ENCODE results near the gene MYH14. TPM values are rescaled to one million over a fixed set of nuclear protein-coding genes. Genes with fewer than 3 reads are reported as not detected.

MYH14 gene
- total RNA-seq, 1 experiment from 2014 or later, result not detected

DNA sequence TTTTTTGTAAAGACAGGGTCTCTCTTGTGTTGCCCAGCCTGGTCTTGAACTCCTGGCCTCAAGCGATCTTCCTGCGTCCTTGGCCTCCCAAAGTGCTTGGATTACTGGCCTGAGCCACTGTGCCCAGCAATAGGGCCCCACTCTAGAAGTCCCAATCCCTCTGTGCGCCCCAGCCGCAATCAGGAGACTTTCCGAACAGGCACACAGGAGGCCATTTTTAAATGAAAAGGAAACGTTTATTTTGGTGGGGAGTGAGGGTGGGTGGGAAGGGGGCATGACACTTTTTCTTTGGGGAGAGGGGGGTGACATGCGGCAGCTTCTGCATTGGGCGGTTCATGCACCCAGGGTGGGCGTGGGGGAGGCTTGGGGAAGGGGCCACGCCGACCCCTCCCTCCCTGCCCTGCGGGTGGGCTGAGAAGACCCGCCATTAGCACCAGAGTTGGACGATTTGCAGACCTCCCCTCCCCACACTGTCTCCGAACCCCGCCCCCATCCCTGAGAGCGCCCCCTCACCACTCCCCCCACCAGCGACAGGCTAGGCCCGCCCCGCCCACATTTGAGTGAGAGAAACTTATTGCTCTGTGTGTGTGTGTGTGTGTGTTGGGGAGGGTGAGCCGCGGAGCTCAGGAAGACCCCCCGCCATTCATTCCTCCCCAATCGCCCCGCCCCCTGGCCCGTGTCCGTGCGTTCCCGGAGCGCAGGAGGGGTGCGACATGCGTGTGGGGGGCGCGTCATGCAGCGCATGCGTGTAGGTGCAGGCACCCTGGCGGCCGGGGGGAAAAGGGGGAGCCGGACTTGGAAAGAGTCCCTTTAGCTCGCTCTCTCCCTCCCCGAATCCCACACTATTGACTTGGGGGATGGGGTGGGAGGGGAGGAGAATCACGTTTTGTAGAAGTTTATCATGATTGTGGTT is 108.6 kb downstream of the MYH14 start:
- DNase-seq (ENCODE audit: unreplicated experiment), result no peak
- POLR2A ChIA-PET, result no interaction called here
- no TSS peak for BruUV-seq (replicated peaks)
- Mint-ChIP-seq H3K4me3 (ENCODE audit: unreplicated experiment) (no peak overlapping the region), H3K9me3 (ENCODE audit: unreplicated experiment) (no peaks in the 10 kb centered on the region), H3K27me3 (ENCODE audit: insufficient read depth, unreplicated experiment) (peaks cover 62% of the 10 kb centered on the region), H3K27ac (ENCODE audit: low read depth, unreplicated experiment) (no peak overlapping the region), H3K36me3 (ENCODE audit: insufficient read depth, unreplicated experiment) (no peaks in the 10 kb centered on the region), H3K4me1 (ENCODE audit: insufficient read depth, unreplicated experiment) (peaks cover 6% of the 10 kb centered on the region)
- intact Hi-C loops (cut with micrococcal nuclease), result no loop called here
- TF ChIP-seq, protein P1, sequence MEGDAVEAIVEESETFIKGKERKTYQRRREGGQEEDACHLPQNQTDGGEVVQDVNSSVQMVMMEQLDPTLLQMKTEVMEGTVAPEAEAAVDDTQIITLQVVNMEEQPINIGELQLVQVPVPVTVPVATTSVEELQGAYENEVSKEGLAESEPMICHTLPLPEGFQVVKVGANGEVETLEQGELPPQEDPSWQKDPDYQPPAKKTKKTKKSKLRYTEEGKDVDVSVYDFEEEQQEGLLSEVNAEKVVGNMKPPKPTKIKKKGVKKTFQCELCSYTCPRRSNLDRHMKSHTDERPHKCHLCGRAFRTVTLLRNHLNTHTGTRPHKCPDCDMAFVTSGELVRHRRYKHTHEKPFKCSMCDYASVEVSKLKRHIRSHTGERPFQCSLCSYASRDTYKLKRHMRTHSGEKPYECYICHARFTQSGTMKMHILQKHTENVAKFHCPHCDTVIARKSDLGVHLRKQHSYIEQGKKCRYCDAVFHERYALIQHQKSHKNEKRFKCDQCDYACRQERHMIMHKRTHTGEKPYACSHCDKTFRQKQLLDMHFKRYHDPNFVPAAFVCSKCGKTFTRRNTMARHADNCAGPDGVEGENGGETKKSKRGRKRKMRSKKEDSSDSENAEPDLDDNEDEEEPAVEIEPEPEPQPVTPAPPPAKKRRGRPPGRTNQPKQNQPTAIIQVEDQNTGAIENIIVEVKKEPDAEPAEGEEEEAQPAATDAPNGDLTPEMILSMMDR (IDR thresholded peaks at IDR 0.05; ENCODE audit: unreplicated experiment), result no peak
- CTCF ChIA-PET, result no interaction called here

DNA sequence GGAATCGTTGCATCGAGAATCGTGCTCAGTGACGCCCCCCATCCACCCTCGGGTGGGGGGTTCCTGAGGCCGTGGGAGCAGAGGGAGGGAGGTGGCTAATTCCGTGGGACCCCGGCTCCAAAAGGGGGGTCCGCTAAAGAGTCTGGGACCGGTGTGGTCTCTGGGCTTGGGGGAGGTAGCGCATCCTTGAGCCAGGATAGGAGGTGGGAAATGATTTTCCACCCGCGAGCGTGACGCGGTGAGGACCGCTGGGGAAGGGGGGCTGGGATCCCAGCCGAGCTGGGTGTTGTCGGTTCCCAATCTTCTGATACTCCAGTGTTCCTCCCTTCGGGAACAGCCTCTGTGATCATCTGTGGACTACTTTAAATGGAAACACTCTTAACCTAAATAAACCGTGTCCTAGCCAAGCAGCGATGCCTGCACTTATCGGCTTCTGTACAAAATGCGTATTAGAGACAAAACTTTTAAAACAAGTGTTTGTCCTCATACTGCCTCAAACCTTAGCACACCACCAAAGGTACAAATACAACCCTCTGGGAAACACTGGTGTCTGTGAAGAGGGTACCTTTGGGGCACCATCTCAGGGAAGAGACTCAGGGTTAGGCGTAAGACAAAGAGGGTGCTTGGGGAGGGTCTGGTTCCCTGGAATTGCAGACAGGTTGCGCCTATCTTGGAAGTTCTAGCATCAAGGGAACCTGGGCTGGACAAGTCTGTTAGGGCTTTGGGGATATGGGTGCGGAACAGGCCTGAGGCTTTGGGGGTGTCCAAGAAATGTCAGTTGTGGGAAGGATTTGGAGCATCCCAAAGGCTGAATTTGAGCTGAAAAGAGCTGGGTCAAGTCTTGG is 109.8 kb downstream of the MYH14 start:
- DNase-seq (ENCODE audit: unreplicated experiment), result no peak
- Mint-ChIP-seq H3K4me3 (ENCODE audit: unreplicated experiment) (no peak overlapping the region), H3K36me3 (ENCODE audit: insufficient read depth, unreplicated experiment) (no peaks in the 10 kb centered on the region), H3K4me1 (ENCODE audit: insufficient read depth, unreplicated experiment) (peaks cover 6% of the 10 kb centered on the region), H3K27me3 (ENCODE audit: insufficient read depth, unreplicated experiment) (peaks cover 57% of the 10 kb centered on the region), H3K27ac (ENCODE audit: low read depth, unreplicated experiment) (no peak overlapping the region), H3K9me3 (ENCODE audit: unreplicated experiment) (no peaks in the 10 kb centered on the region)
- TF ChIP-seq, protein P1 (IDR thresholded peaks at IDR 0.05; ENCODE audit: unreplicated experiment), result no peak
- ChIA-PET CTCF (interaction anchor here (0.6 kb wide), 1 partner anchor 20 kb away, joined by 3 read pairs; no protein-coding TSS in a partner anchor), POLR2A (no interaction called here)
- intact Hi-C loops (cut with micrococcal nuclease), result no loop called here
- no TSS peak for BruUV-seq (replicated peaks)

DNA sequence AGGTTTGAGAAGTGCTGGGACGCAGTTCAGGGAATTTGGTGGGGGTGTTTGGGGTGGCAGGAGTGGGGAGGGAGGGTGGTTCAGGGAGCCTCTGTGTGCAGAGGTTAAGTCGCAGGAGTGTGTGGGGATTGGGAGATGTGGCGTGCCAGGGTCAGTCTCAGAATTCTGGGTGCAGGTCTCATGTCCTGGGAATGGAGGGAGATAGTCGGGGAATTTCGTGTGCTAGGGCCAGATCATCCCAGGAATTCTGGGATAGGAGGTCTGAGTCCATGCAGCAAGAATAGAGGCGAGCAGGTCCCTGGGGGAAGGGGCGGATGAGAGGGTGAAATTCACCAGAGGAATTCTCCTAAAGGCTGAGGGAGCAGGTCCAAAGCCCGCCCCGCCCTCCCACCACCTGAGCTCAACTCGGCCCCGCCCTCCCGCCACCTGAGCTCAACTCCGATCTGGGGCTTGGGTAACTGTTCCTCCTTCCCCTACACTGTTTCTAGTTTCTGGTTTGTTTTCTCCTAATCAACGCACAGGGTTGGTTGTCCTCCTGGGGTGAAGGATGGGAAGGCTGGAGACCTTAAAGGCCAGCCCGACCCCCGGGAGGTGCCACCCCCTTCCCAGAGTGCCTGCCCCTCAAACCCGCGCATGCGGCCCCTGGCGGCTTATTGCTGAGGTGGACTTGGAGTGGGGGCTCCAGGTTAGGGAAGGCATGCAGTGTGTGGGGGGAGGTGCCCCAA is 110.6 kb downstream of the MYH14 start:
- no peaks in the 10 kb centered on the region for H3K36me3 Mint-ChIP-seq (ENCODE audit: insufficient read depth, unreplicated experiment)
- CTCF ChIA-PET, result no interaction called here
- BruUV-seq (replicated peaks), result no TSS peak
- POLR2A ChIA-PET, result no interaction called here
- H3K27me3 Mint-ChIP-seq (ENCODE audit: insufficient read depth, unreplicated experiment), result peaks cover 49% of the 10 kb centered on the region
- H3K27ac Mint-ChIP-seq (ENCODE audit: low read depth, unreplicated experiment), result no peak overlapping the region
- TF ChIP-seq, protein P1 (IDR thresholded peaks at IDR 0.05; ENCODE audit: unreplicated experiment), result no peak
- no peak overlapping the region for H3K4me3 Mint-ChIP-seq (ENCODE audit: unreplicated experiment)
- intact Hi-C loops (cut with micrococcal nuclease), result no loop called here
- DNase-seq (ENCODE audit: unreplicated experiment), result no peak
- peaks cover 6% of the 10 kb centered on the region for H3K4me1 Mint-ChIP-seq (ENCODE audit: insufficient read depth, unreplicated experiment)
- no peaks in the 10 kb centered on the region for H3K9me3 Mint-ChIP-seq (ENCODE audit: unreplicated experiment)
